Activated naive CD8-positive, alpha-beta T cell treated with anti-CD3 and anti-CD28 coated beads, Interleukin-2, amount 50 U/mL, for 16 hours (primary cell): ENCODE results near the gene PDGFC.

Experiments used
- DNase-seq: peaks from one replicate; pipeline ENCODE4 v3.0.0-alpha.2; 2020; ENCODE audit warnings: low read depth, low spot score

The PDGFC gene

DNA sequence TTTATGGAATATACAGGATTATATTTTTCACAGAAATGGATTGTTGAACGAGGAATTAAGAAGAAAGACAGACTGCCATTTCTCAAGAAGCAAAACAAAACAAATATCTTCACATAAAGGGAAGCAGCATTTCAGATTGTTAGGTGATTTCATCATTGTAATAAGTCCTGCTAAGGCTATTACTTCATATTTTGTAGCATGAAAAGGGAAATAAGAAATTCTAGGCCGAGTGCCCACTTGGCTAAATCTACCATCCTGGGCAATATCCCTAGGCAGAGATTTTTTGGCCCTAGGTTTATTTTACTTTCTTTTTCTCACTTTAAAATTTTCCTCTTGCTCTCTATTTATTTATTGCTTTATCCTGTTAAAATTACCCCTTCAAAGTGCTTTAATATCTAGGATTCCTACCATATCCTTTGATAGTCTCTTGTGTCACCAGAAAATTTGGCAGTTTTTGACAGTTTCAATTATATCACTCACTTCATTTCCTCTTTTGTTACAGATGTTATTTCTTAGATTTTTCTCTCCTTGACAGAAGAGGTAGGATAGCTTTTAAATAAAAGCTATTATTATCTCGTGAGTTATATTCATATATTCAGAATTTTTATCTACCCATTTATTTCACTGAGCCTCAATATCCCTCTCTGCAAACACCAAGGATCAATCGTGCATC, 142.3 kb downstream of the PDGFC start:
- DNase-seq: no peak

DNA sequence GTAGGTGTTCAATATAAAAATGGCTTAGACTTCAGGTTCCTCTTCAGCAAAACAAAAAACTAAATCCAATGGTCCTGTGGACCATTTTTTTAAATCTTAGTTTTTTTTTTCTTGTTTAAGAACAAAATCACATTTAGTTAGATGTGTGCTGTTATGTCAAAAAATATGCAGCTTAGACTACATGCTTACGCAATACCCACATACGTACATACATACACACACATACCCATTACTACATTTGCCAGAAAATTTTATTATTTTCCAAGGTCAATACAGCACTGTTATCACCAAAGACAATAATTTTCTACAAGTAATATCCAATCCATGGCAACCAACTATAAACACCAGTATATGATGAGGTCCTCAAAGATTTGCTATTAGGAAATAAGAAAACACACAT, 144.1 kb downstream of the PDGFC start:
- no peak for DNase-seq

DNA sequence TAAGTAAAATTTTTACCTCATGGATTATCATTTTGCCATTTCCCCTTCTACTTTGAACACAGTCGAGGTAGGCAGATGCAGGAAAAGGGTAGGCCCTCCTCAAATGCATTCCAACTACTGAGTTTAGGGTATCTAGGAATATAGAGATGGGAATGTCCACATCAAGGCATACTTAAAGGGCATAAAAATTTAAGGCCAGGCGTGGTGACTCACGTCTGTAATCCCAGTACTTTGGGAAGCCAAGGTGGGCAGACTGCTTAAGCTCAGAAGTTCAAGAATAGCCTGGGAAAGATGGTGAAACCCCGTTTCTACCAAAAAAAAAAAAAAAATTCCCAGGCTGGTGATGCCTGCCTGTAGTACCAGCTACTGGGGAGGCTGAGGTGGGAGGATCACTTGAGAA, 146.5 kb downstream of the PDGFC start:
- DNase-seq: no peak

DNA sequence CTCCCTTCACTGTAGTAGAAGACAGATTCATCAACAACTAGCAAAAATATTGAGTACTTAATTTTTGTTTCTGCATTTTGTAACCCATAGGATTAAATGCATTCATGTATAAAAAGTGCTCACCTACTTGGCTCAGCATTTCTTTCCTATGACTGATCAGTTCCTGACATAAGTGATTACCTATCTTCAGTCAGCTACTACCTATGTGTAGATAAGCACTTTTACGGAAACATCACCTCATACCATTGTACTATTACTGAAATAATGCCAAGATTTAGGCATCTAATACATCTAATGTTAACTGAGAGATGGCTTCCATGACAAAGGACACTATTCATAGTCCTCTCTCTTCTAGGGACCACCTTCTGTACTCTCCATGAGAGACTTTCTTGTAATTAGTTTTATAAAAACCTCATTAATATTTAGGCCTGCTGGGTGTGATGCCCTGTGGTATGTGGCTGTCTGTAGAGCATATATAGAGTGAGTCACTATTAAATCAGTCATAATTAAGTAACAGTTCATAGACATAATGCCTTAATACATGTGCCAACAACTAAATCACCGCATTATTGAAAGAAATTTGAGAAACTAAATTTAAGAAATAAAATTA, 147.0 kb downstream of the PDGFC start:
- DNase-seq: no peak

DNA sequence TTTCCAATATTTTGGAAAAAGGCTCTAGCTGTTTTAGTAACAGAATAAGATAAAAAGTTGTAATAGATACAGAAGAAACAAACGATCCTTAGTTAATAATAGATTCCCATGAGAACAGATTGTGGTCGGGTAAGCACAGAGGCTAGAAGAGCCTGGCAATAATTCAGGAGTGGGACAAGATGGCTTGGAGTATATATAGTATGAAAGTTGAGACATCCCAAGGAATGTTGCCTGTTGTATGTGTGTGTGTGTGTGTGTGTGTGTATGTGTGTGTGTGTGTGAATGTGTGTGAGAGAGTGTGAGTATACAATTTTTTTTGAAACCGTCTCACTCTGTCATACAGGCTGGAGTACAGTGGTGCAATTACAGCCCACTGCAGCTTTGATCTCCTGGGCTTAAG, 150.7 kb downstream of the PDGFC start:
- no peak for DNase-seq

DNA sequence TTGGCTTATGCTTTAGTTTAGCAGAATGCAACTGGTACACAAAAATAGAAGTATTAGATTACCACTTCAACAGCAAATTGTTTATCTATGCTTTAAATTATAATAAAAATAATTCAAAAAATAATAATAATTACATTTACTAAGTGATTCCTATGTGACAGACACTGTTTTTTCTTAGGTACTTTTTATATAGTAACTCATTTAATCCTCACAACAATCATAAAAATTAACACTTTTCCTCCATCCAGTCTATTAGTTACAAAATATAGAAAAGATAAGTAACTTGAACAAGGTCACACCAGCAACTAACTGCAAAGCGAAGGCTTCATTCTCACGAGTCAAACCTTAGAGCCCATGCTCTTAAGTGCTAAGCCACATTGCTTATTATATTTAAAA, 155.2 kb downstream of the PDGFC start:
- DNase-seq: no peak

DNA sequence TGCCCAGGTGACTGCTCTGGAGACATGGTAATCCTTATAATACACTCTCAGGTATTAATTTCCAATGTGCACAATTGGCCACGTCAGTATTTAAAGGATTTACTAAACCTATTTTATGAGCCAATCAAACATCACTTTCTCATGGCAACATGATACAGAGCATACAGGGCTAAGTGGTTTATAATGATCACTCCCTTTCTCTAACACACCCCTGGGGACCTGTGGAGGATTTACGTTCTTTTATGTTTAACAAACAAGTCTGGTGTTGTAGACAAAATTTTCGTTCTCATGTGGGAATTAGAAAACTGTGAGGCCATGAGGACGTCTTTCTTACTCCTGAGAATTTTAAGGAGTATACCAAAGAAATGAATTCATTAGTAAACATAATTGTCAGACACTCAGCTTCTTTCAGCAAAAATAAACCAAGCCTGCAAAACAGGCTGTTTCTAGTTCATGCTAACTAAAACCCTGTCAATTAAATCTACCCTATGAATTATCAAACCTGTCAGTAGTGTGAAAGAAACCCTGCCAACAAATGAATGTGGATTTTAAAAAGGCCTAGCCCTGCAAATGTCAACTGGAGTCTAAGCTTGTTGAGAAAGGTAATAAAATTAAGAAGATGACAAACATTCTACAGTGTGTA, 155.8 kb downstream of the PDGFC start:
- no peak for DNase-seq

DNA sequence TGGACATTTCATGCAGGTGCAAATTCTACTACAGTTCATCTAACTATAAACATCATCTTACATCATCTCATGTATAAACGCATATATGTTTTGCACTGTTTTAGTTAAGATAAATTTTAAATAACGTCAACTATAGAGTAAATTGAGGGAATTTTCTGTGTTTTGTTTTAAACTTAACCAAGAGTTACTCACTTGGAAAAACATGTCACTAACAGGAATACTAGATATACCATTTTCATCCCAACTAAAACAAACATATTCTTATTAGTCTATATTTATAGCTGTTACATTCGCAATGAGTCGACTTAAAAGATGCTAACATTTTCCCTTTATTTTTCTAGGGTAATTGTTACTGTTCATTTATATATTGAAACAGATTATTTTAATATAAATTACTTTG, 159.6 kb downstream of the PDGFC start:
- no peak for DNase-seq

DNA sequence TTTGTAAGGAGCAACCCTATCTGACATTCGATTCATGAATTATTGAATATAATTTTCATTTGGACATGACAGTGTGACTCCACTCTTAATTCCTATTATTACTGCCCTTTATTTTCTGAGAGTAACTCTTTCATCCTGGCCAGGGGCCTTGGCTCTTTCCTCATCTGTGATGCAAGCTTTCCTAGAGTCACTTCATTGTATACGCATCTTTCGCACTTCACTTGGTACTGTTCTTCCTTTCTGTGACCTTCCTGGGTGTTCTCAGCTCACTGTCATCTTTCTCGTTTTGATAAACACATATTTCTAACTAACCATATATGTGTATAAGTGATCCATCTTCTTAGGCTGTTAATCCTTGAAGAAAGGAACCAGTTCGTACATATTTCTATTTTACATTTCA, 160.3 kb downstream of the PDGFC start:
- no peak for DNase-seq

DNA sequence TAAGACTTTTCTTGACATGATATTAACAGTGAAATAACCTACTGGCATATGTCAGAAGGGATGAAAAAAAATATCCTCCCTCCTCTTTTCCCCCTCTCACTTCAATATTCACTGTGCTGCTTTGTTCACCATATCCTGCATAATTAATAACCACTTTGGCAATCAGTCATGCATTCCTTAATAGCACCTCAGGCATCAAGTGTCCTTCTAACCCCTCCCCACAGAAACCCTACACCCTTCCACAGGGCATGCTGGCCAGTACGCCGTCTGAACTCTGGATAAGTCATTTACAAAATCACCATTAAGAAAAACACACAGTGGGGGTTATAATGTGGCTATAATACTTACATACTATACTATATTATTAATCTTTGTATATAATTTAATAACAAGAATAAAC, 165.9 kb downstream of the PDGFC start:
- DNase-seq: no peak

DNA sequence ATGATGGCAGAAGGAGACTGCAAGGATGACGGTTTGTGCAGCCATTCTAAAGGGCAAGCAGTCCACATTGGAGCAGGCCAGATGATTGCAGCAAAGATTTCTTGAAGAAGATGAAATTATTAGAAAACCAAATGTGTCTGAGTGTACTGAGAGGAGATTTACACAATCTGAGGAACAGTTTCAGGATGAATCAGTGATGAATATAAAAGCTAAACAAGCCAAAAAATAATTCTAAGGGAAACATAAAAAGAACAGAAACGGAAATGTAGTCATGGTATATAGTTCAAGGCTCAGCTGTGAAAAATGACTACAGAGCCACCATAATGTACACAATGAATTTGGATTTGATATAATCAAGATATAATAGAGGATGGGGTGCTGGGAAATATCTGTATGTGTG, 168.5 kb downstream of the PDGFC start:
- no peak for DNase-seq

DNA sequence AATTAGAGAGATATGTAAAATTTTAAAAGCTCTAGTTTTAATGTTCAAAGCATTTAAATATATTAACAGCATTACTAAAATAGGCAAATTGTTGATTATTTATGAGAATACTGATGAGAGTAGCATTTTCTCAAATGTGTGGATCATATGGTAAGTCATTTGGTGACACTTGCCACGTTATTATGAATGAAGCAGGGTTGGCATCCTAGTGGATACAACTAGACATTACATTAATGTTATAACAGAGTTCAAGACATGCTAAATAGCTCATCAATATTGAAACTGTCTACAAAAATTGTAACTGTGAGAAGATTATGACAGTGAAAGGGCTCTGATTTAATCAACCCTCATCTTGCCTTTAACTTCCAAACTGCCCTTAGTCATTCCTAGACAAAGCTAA, 171.1 kb downstream of the PDGFC start:
- DNase-seq: no peak

DNA sequence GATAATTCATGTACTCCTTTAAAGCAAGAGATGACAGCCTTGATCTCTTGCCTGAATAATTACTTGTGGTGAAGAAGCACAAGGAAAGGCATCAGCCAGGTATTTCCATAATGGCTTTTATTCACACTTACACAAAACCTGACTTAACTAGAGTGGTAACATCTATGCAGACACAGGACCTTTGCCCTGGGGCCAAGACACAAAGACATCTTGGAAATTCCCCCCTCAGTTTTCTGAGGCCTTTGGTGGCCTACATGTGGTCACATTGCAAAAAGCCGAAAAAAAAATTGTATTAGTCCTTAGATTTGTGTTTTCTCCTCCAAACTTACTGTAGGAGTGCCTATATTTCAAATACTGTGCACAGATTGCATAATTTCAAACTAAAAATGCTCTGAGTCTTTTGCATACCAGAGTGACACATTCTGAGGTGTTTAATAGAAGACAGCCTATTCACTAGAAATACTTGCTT, 172.4 kb downstream of the PDGFC start:
- DNase-seq: no peak

DNA sequence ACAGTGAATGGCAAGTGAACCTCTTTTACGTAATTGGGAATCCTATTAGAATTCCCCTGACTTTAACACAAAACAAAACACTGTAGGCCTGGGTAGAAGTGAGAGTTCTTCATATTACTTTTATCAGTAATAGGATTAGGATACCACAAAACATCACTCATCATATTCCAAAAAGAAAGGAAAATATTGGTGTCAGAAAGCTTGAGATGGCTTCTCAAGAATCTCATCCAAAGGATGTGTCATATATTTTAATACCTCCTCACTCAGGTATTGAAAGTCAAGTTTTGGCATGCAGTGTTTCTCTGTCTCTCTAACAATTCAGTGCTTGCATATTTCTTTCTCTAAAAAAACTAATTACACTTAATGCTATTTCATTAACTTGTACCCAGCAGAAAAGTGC, 173.2 kb downstream of the PDGFC start:
- DNase-seq: no peak

DNA sequence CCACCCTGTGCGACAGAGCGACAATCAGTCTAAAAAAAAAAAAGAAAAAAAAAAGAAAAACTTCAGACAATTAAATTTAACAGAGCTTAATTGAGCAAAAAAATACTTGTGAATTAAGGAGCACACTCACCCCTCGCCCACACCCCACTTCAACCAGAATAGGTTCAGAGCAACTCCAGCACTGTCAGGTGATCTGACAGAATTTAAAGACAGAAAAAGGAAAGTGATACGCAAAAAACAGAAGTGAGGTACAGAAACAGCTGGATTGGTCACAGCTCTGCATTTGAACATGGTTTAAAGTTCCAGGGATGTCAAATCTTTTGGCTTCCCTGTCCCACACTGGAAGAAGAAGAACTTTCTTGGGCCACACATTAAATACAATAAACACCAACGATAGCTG, 174.4 kb downstream of the PDGFC start:
- DNase-seq: no peak

DNA sequence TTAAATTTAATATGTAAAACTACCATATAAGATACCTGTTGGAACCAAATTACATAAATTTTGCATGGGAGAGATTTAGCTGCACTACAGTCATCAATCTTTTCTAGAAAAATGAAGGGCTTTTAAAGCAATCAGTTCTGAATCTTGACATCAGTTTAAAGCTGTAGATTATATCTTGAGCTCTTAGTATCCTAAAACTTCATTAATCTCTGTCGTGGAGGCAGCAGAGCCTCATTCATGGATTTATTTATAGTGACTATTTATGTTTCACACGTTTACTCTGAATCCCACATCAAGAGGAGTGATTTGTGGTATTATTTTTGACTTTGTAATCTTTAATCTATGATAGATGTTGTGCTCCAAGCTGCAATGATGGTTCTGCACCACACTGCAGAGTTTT, 175.9 kb downstream of the PDGFC start:
- no peak for DNase-seq

DNA sequence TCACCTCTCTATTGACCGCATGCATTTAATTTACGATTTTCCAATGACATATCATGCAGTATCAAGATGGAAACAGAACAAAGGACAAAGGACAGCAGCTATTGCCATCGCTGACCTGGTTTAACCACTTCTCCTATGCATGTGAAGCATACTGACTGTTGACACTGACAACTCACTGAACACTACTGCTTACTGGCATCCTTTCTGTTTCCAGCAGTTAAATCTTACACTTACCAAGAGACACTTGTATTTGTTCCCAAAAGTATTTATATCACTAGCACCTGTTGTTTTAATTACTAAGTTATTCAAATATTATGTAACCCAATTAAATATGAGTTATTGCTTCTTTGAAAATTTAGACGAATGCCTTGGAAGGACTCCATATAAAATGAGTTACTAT, 176.7 kb downstream of the PDGFC start:
- no peak for DNase-seq

DNA sequence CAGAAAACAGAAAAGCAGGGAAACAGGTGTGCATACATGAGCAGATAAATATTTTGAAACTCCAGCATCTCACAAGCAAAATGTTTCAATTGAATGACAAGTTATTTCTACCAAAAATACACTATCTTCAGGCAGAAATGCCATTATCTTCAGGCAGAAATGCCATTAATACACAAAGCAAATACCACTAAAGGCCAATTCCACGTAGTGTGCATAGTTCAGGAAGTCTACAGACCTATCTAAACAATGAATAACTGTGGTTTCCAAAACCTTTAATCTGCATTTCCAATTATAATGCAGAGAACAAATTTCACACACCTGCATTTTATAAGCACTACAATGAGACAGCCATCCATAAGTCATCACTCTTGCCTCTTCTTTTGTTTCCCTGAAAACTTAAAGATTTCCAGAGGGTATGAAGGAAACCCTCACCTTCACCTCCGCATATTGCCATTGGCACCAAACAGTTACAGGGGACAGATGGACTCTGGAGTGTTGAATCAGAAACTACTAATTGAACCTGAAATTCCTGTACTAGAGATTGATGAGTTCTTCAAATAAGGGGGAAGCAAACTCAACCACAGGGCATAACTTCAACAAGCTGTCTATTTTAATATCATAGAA, 179.0 kb downstream of the PDGFC start:
- no peak for DNase-seq

DNA sequence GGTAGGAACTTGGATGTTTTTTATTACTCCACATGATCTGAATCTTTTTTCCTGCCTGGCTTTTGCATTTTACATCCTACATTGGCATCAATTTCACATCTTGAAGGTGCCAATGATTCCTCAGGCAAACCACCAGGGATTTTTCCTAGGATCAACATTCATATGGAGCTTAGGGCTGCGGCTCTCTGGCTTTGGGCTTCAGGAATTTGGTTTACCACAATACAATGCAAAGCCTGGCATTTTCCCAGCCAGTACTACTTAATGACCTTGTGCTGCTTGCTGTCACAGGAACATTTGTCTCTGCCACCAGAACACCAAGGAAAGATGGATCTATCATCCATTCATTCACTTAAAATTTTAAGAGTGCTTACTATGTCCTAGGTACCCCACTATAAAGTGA, 180.7 kb downstream of the PDGFC start:
- no peak for DNase-seq

DNA sequence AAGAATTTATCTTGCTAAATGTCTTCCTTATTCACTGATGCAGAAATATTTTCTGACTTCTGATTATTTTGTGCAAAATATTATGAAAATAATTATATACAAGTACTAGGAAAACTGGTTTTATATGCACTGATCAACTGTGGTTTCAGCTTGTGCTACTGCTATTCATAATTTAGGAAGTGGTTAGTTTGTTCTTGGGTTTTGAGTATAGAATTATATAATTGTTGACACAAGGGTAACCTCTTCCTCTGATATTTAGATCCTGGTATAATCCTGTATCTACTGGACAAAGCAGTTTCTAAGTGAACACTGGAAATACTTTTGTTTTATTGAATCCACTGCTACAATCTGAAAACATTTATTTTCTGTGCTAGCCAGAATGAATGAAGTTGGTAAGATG, 182.8 kb downstream of the PDGFC start:
- no peak for DNase-seq

DNA sequence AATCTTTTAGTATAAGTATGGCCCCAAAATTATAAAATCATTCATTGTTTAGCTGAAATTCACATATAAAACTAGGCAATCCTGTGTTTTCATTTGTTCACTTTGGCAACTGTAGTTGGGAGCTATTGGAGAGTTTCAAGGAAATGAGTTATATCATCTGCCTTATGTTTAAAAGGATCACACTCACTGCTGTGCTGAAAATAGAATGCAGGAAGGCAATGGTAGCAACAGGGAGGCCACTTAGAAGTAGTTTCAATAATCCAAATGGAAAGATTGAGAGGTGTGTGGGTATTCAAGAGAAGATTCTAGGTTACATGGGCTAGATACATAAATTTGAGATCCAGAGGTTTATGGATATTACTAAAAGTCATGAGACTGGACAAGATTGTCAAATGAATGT, 184.9 kb downstream of the PDGFC start:
- DNase-seq: no peak

DNA sequence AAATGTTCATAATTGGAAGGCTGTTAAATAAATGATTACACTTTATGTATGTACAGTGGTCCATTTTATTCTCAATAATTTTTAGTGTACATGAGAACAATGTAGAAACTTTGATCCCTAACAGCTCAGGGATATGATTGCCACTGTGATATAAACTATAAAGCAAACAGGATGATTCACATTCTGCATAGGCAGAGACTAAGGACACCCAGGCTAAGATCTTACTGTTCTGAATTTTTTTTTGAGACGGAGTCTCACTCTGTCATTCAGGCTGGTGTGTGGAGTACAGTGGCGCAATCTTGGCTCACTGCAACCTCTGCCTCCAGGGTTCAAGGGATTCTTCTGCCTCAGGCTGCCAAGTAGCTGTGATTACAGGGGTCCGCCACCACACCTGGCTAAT, 186.6 kb downstream of the PDGFC start:
- DNase-seq: no peak

DNA sequence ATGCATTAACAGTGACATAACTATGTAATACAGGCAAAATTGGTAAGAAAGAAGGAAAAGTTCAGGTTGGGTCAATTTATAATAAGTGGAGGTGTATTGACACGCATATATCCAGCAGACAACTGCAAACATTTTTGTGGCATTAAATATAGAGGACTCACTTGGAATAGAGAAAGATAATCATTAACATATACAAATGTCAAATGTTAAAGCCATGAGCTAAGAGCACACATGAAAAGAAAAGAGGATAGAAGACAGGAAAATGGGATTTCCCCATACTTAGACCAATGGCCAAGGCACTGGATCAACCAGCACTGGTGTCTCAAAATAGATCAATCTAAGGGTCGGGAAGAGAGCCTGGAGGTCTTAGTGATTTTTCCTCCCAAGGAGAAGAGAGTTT, 187.6 kb downstream of the PDGFC start:
- DNase-seq: no peak
